ENCODE measurements around the gene FAP. TPM values are rescaled to one million over a fixed set of nuclear protein-coding genes. Genes with fewer than 3 reads are reported as not detected.

Gene FAP
- total RNA-seq, 1 donor = 207 TPM

GRCh38 chr2:162232671-162233070 is 10.6 kb downstream of the FAP start:
- no peak for TF ChIP-seq CTCF (IDR thresholded peaks at IDR 0.05; ENCODE audit: insufficient read depth, low read depth, low read length)
- H3K4me3 ChIP-seq (ENCODE audit: low read depth, low read length) = no peak overlapping the region
- DNase-seq (ENCODE audit: low read depth) = no peak

GRCh38 chr2:162232027-162232426 is 11.2 kb downstream of the FAP start:
- no peak for TF ChIP-seq CTCF (IDR thresholded peaks at IDR 0.05; ENCODE audit: insufficient read depth, low read depth, low read length)
- DNase-seq (ENCODE audit: low read depth) = no peak
- no peak overlapping the region for H3K4me3 ChIP-seq (ENCODE audit: low read depth, low read length)

- no peak for DNase-seq (ENCODE audit: low read depth)
- no peak overlapping the region for H3K4me3 ChIP-seq (ENCODE audit: low read depth, low read length)
- no peak for TF ChIP-seq CTCF (IDR thresholded peaks at IDR 0.05; ENCODE audit: insufficient read depth, low read depth, low read length)
Measured at GRCh38 chr2:162230761-162231160, 12.5 kb downstream of the FAP start.

GRCh38 chr2:162226836-162227235 is 16.4 kb downstream of the FAP start:
- H3K4me3 ChIP-seq (ENCODE audit: low read depth, low read length) = no peak overlapping the region
- TF ChIP-seq CTCF (IDR thresholded peaks at IDR 0.05; ENCODE audit: insufficient read depth, low read depth, low read length) = no peak
- no peak for DNase-seq (ENCODE audit: low read depth)

GRCh38 chr2:162221064-162221463 is 22.2 kb downstream of the FAP start:
- H3K4me3 ChIP-seq (ENCODE audit: low read depth, low read length) = no peak overlapping the region
- TF ChIP-seq CTCF (IDR thresholded peaks at IDR 0.05; ENCODE audit: insufficient read depth, low read depth, low read length) = peak; percentile 97
- DNase-seq (ENCODE audit: low read depth) = peak; percentile 79

GRCh38 chr2:162220368-162220767 is 22.9 kb downstream of the FAP start:
- no peak for TF ChIP-seq CTCF (IDR thresholded peaks at IDR 0.05; ENCODE audit: insufficient read depth, low read depth, low read length)
- no peak for DNase-seq (ENCODE audit: low read depth)
- H3K4me3 ChIP-seq (ENCODE audit: low read depth, low read length) = no peak overlapping the region

GRCh38 chr2:162219426-162219825 is 23.8 kb downstream of the FAP start:
- TF ChIP-seq CTCF (IDR thresholded peaks at IDR 0.05; ENCODE audit: insufficient read depth, low read depth, low read length) = no peak
- H3K4me3 ChIP-seq (ENCODE audit: low read depth, low read length) = no peak overlapping the region
- DNase-seq (ENCODE audit: low read depth) = no peak
